Body of pancreas (tissue), 4 donors: Measurements from ENCODE around the gene NEGR1.

ENCODE experiments used
- CTCF ChIP-seq, 7 experiments: fragments of 450-650 bp in 4 of 7; fragments of 200-600 bp in 3 of 7; sonication (generic) in 3 of 7; IDR thresholded peaks; one replicate each; pipeline ENCODE4 v1.5.1; 2016 to 2019; ENCODE audit warnings: antibody characterized with exemption in 7 of 7
- POLR2A ChIP-seq, 3 donors: fragments of 450-650 bp; IDR thresholded peaks; one replicate each; pipeline ENCODE4 v1.6.1; 2016; ENCODE audit warnings: antibody characterized with exemption in 3 of 3, mild to moderate bottlenecking in 2 of 3

- no peak for TF ChIP-seq POLR2A (IDR thresholded peaks at IDR 0.05)
- no peak for TF ChIP-seq CTCF (IDR thresholded peaks at IDR 0.05)
Observed at GRCh38 chr1:71533950-71534349, 748.4 kb downstream of the NEGR1 start.
